CD4-positive, alpha-beta T cell (primary cell): ENCODE measurements around the gene HDHD3. TPM values are rescaled to one million over a fixed set of nuclear protein-coding genes. Genes with fewer than 3 reads are reported as not detected.
"Not testable (repeated sequence)": the region's sequence is repeated elsewhere in the genome, so short reads cannot be mapped to it uniquely, and the experiment has no call there.

Experiments
- ATAC-seq: fragments of 200-7000 bp; cut with Tn5 transposase; one replicate; pipeline ENCODE4 v1.10.0; 2022; ENCODE audit warnings: mild to moderate bottlenecking; ENCODE audit not compliant: poor library complexity
- CTCF ChIA-PET: fragments of 350-600 bp; sonication (Branson Sonifier 250); formaldehyde crosslinking; loops from one replicate; lab custom pipeline; 2021; ENCODE audit warnings: antibody characterized with exemption, inconsistent platforms; lab: Charles Lee
- POLR2A ChIA-PET: fragments of 350-600 bp; sonication (Branson Sonifier 250); formaldehyde crosslinking; loops from one replicate; lab custom pipeline; 2021; ENCODE audit warnings: antibody characterized with exemption, inconsistent platforms; lab: Charles Lee
- DNase-seq, 14 experiments: peaks; one replicate each; pipeline ENCODE4 v3.0.0-alpha.2; 2013 to 2020; ENCODE audit warnings: mixed read lengths in 2 of 14
- H3K27ac ChIP-seq, 2 donors: one replicate each; pipeline versions ENCODE4 v1.5.1 to v1.7.0; 2013; ENCODE audit warnings: low read length in 2 of 2, low read depth in 1 of 2, mild to moderate bottlenecking in 1 of 2
- H3K27me3 ChIP-seq, 2 experiments: 1 replicate in 1 of 2; 2 replicates in 1 of 2; pipeline versions ENCODE4 v1.6.1 to v1.7.0; 2013; ENCODE audit warnings: low read length in 2 of 2, control low read depth in 1 of 2, mild to moderate bottlenecking in 1 of 2, moderate library complexity in 1 of 2; ENCODE audit not compliant: insufficient read depth in 2 of 2, control insufficient read depth in 1 of 2
- H3K36me3 ChIP-seq: one replicate; pipeline ENCODE4 v1.6.1; 2013; ENCODE audit warnings: low read length, control low read depth; ENCODE audit not compliant: insufficient read depth
- H3K4me1 ChIP-seq: one replicate; pipeline ENCODE4 v1.6.1; 2013; ENCODE audit warnings: low read length, control low read depth; ENCODE audit not compliant: insufficient read depth
- H3K4me3 ChIP-seq: one replicate; pipeline ENCODE4 v1.5.1; 2013; ENCODE audit warnings: mild to moderate bottlenecking, low read length, moderate library complexity
- H3K9me3 ChIP-seq, 2 experiments: 1 replicate in 1 of 2; 2 replicates in 1 of 2; pipeline versions ENCODE4 v1.6.1 to v1.7.0; 2013; ENCODE audit warnings: low read length in 2 of 2, mild to moderate bottlenecking in 2 of 2, control low read depth in 1 of 2, moderate library complexity in 1 of 2; ENCODE audit not compliant: control insufficient read depth in 1 of 2, insufficient read depth in 1 of 2
- H3K27ac Mint-ChIP-seq: one replicate; pipeline ENCODE4 v1.8.0; 2020; ENCODE audit warnings: mixed read lengths
- H3K27me3 Mint-ChIP-seq: one replicate; pipeline ENCODE4 v1.8.0; 2021; ENCODE audit warnings: mixed read lengths
- H3K36me3 Mint-ChIP-seq: one replicate; pipeline ENCODE4 v1.8.0; 2021; ENCODE audit warnings: low read depth, mixed read lengths
- H3K4me1 Mint-ChIP-seq: one replicate; pipeline ENCODE4 v1.8.0; 2021; ENCODE audit warnings: low read depth, mixed read lengths
- H3K4me3 Mint-ChIP-seq: one replicate; pipeline ENCODE4 v1.8.0; 2020; ENCODE audit warnings: mild to moderate bottlenecking, mixed read lengths
- H3K9me3 Mint-ChIP-seq: one replicate; pipeline ENCODE4 v1.8.0; 2020; ENCODE audit warnings: mixed read lengths
- CTCF ChIP-seq: fragments of 200-600 bp; IDR thresholded peaks from one replicate; pipeline ENCODE4 v1.8.0; 2022; ENCODE audit warnings: antibody characterized with exemption, mild to moderate bottlenecking
- intact Hi-C, 2 experiments: fragments of 100-400 bp; cut with DNase I in 1 of 2; cut with micrococcal nuclease in 1 of 2; formaldehyde crosslinking; loops; one replicate each; pipeline versions ENCODE4 v1.15.1 to v1.9.0; 2023 to 2025; cut with DNase I, micrococcal nuclease
- total RNA-seq, 174 experiments: library from RNA in 2 of 174; stranded (reverse) in 2 of 174; gene quantifications; one replicate each; pipeline ENCODE4 v1.2.3 and lab custom pipeline; 2021 to 2026

Gene HDHD3
- total RNA-seq, 2 experiments from 2014 or later, result 12.8 to 13.2 TPM

- intact Hi-C loops, result loop anchor here in 1 of 2 experiments (1.0 kb wide), 1 partner anchor 18 kb away; no protein-coding TSS in a partner anchor
- CTCF ChIA-PET, result no interaction called here
Observed at GRCh38 chr9:113380869-113381378, 4.1 kb upstream of the HDHD3 start.

DNA sequence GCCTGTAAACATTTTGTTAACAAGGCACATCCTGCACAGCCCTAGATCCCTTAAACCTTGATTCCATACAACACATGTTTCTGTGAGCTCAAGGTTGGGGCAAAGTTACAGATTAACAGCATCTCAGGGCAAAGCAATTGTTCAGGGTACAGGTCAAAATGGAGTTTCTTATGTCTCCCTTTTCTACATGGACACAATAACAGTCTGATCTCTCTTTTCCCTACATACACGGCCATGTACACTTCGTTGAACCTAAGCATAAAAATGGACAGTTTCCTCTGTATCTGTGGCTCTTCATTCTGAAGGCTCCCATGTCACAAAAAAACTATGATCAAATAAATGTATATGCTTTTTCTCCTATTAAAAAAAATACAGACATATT is 3.0 kb upstream of the HDHD3 start:
- H3K27me3 Mint-ChIP-seq, H3K36me3 ChIP-seq, H3K9me3 ChIP-seq, H3K36me3 Mint-ChIP-seq, H3K4me3 Mint-ChIP-seq, H3K27ac Mint-ChIP-seq, H3K4me3 ChIP-seq, H3K27me3 ChIP-seq, H3K9me3 Mint-ChIP-seq, POLR2A ChIA-PET, ATAC-seq, H3K27ac ChIP-seq, DNase-seq, CTCF ChIA-PET: not testable (repeated sequence)
- peaks cover 22% of the 10 kb centered on the region for H3K4me1 ChIP-seq
- intact Hi-C loops, result loop anchor here in 1 of 2 experiments (1.0 kb wide), 1 partner anchor 19 kb away; no protein-coding TSS in a partner anchor
- peaks cover 15% of the 10 kb centered on the region for H3K4me1 Mint-ChIP-seq

More at GRCh38 chr9:113380869-113381378, 4.1 kb upstream of the HDHD3 start:
- peaks cover 11% of the 10 kb centered on the region for H3K4me1 ChIP-seq
- no peaks in the 10 kb centered on the region for H3K9me3 ChIP-seq
- Mint-ChIP-seq H3K27me3 (no peaks in the 10 kb centered on the region), H3K36me3 (no peaks in the 10 kb centered on the region), H3K9me3 (no peaks in the 10 kb centered on the region), H3K4me3 (no peak overlapping the region), H3K4me1 (peaks cover 5% of the 10 kb centered on the region), H3K27ac (no peak overlapping the region)
- ATAC-seq (no peak), DNase-seq (no peak)
- no peaks in the 10 kb centered on the region for H3K27me3 ChIP-seq
- POLR2A ChIA-PET, result no interaction called here
- no peaks in the 10 kb centered on the region for H3K36me3 ChIP-seq
- no peak for TF ChIP-seq CTCF
- no peak overlapping the region for H3K27ac ChIP-seq
- no peak overlapping the region for H3K4me3 ChIP-seq

DNA sequence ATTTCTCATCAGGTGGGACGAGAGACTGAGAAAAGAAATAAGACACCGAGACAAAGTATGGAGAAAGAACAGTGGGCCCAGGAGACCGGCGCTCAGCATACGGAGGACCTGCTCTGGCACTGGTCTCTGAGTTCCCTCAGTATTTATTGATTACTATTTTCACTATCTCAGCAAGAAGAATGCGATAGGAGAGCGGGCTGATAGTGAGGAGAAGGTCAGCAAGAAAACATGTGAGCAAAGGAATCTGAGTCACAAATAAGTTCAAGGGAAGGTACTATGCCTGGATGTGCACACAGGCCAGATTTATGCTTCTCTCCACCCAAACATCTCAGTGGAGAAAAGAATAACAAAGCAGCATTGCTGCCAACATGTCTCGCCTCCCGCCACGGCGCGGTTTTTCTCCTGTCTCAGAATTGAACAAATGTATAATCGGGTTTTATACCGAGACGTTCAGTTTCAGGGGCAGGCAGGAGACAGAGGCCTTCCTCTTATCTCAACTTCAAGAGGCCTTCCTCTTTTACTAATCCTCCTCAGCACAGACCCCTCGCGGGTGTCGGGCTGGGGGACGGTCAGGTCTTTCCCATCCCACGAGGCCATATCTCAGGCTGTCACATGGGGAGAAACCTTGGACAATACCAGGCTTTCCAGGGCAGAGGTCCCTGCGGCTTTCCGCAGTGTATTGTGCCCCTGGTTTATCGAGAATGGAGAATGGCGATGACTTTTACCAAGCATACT is 2.5 kb upstream of the HDHD3 start:
- H3K9me3 ChIP-seq, ATAC-seq, H3K27me3 Mint-ChIP-seq, POLR2A ChIA-PET, H3K9me3 Mint-ChIP-seq, intact Hi-C loops, H3K27ac ChIP-seq, H3K4me3 ChIP-seq, DNase-seq, H3K27me3 ChIP-seq: not testable (repeated sequence)
- CTCF ChIA-PET, result interaction anchor here (2.4 kb wide), 1 partner anchor 22 kb away, joined by 8 read pairs; the partner anchor contains the start of gene ALAD
- Mint-ChIP-seq H3K27ac (peak overlapping the region; percentile 49), H3K4me1 (peaks cover 21% of the 10 kb centered on the region), H3K4me3 (peak overlapping the region; percentile 60), H3K36me3 (peaks cover 11% of the 10 kb centered on the region)
- Histone ChIP-seq H3K36me3 (peaks cover 12% of the 10 kb centered on the region), H3K4me1 (peaks cover 23% of the 10 kb centered on the region)
